PC-9 (cell line): Measurements from ENCODE around the gene ADCY2. TPM values are rescaled to one million over a fixed set of nuclear protein-coding genes. Genes with fewer than 3 reads are reported as not detected.

Experiments
- BruUV-seq: library from RNA; stranded (reverse); fragments of 400-500 nt; replicated peaks from 2 replicates; lab custom pipeline; 2021; lab: Mats Ljungman, UMichigan
- CTCF ChIA-PET: fragments of 300-600 bp; sonication (Branson Sonifier 250); formaldehyde crosslinking; loops from one replicate; lab custom pipeline; 2022; ENCODE audit warnings: antibody characterized with exemption; lab: Charles Lee
- POLR2A ChIA-PET: fragments of 300-600 bp; sonication (Branson Sonifier 250); formaldehyde crosslinking; loops from one replicate; lab custom pipeline; 2022; ENCODE audit warnings: antibody characterized with exemption; ENCODE audit not compliant: unreplicated experiment; lab: Charles Lee
- DNase-seq, 2 experiments: peaks; one replicate each; pipeline versions ENCODE4 v3.0.0 to v3.0.0-alpha.2; 2015 to 2022; ENCODE audit warnings: mixed read lengths in 1 of 2
- H2AFZ ChIP-seq: fragments of 200-600 bp; sonication (generic); 2 replicates; pipeline ENCODE4 v1.8.1; 2017; ENCODE audit warnings: antibody characterized with exemption
- H3F3A ChIP-seq: fragments of 200-600 bp; sonication (generic); 2 replicates; pipeline ENCODE4 v1.8.1; 2017; ENCODE audit warnings: antibody characterized with exemption, mild to moderate bottlenecking, low read depth; ENCODE audit not compliant: insufficient read depth
- H3K27ac ChIP-seq: fragments of 200-600 bp; sonication (generic); 2 replicates; pipeline ENCODE4 v1.6.1; 2016; ENCODE audit warnings: mixed run types
- H3K27me3 ChIP-seq: fragments of 200-600 bp; sonication (generic); 2 replicates; pipeline ENCODE4 v1.6.1; 2016; ENCODE audit warnings: low read depth, mixed run types; ENCODE audit not compliant: insufficient read depth
- H3K36me3 ChIP-seq: fragments of 200-600 bp; sonication (generic); 2 replicates; pipeline ENCODE4 v1.6.1; 2016; ENCODE audit warnings: low read depth, mixed run types
- H3K4me1 ChIP-seq: fragments of 200-600 bp; sonication (generic); replicated peaks from 2 replicates; pipeline ENCODE4 v1.6.1; 2016; ENCODE audit warnings: mixed run types; ENCODE audit not compliant: insufficient read depth
- H3K4me2 ChIP-seq: fragments of 200-600 bp; sonication (generic); 2 replicates; pipeline ENCODE4 v1.6.1; 2017; ENCODE audit warnings: mixed run types
- H3K4me3 ChIP-seq: fragments of 200-600 bp; sonication (generic); 2 replicates; pipeline ENCODE4 v1.6.1; 2016; ENCODE audit warnings: mixed run types
- H3K79me2 ChIP-seq: fragments of 200-600 bp; sonication (generic); 2 replicates; pipeline ENCODE4 v1.6.1; 2017; ENCODE audit warnings: low read depth, mixed run types
- H3K9me2 ChIP-seq: fragments of 200-600 bp; sonication (generic); 2 replicates; pipeline ENCODE4 v1.8.1; 2017; ENCODE audit warnings: mild to moderate bottlenecking; ENCODE audit not compliant: insufficient read depth
- H3K9me3 ChIP-seq: fragments of 200-600 bp; sonication (generic); 2 replicates; pipeline ENCODE4 v1.8.1; 2016; ENCODE audit warnings: low read depth; ENCODE audit not compliant: insufficient read depth
- H4K20me1 ChIP-seq: fragments of 200-600 bp; sonication (generic); 2 replicates; pipeline ENCODE4 v1.8.1; 2017; ENCODE audit not compliant: insufficient read depth
- EZH2 ChIP-seq: fragments of 200-600 bp; sonication (generic); IDR thresholded peaks from 2 replicates; pipeline ENCODE4 v1.8.0; 2017; ENCODE audit warnings: antibody characterized with exemption, low read depth
- intact Hi-C: fragments of 100-400 bp; cut with micrococcal nuclease; formaldehyde crosslinking; loops from one replicate; pipeline ENCODE4 v1.10.0; 2022; ENCODE audit not compliant: unreplicated experiment
- total RNA-seq: library from RNA; stranded (reverse); gene quantifications from 2 replicates; pipeline ENCODE4 v1.2.3, GENCODE V29; 2021
- TF ChIP-seq, protein P1 (sequence below): fragments of 200-600 bp; sonication (generic); conservative IDR thresholded peaks from 2 replicates; pipeline ENCODE4 v1.6.1; 2017; ENCODE audit warnings: mixed run types, antibody characterized with exemption, mild to moderate bottlenecking, moderate library complexity

ADCY2 gene
- total RNA-seq, 1 experiment from 2014 or later = not detected

DNA sequence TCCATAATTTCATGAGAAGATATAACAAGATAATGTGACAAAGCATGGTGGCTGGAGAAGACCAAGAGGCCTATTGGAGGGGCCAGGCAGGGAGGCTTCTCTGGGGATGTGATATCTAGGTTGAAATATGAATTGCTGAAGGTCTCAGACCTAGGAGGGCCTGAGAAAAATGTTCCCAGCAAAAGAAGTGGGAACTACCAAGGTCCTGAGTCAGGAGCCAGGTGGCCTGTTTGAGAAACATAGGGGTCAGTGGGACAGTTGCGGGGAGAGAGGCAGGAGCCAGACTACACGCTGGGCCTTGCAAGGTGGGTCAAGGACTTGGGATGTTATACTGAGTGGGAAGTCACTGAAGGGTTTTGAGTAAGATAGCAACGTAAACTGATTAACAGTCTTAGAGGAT is 238.9 kb downstream of the ADCY2 start:
- intact Hi-C loops = no loop called here
- no peaks in the 10 kb centered on the region for H3K9me3 ChIP-seq
- H3K27me3 ChIP-seq = peaks cover 13% of the 10 kb centered on the region
- H2AFZ ChIP-seq = no peak overlapping the region
- H3K9me2 ChIP-seq = no peaks in the 10 kb centered on the region
- no peaks in the 10 kb centered on the region for H3K79me2 ChIP-seq
- CTCF ChIA-PET = no interaction called here
- no peak overlapping the region for H3K27ac ChIP-seq
- no TSS peak for BruUV-seq
- H3K4me2 ChIP-seq = no peak overlapping the region
- POLR2A ChIA-PET = no interaction called here
- no peaks in the 10 kb centered on the region for H3K4me1 ChIP-seq
- no peak overlapping the region for H3K4me3 ChIP-seq
- DNase-seq = no peak
- no peaks in the 10 kb centered on the region for H3F3A ChIP-seq
- H4K20me1 ChIP-seq = no peaks in the 10 kb centered on the region
- H3K36me3 ChIP-seq = no peaks in the 10 kb centered on the region
- TF ChIP-seq, protein P1, sequence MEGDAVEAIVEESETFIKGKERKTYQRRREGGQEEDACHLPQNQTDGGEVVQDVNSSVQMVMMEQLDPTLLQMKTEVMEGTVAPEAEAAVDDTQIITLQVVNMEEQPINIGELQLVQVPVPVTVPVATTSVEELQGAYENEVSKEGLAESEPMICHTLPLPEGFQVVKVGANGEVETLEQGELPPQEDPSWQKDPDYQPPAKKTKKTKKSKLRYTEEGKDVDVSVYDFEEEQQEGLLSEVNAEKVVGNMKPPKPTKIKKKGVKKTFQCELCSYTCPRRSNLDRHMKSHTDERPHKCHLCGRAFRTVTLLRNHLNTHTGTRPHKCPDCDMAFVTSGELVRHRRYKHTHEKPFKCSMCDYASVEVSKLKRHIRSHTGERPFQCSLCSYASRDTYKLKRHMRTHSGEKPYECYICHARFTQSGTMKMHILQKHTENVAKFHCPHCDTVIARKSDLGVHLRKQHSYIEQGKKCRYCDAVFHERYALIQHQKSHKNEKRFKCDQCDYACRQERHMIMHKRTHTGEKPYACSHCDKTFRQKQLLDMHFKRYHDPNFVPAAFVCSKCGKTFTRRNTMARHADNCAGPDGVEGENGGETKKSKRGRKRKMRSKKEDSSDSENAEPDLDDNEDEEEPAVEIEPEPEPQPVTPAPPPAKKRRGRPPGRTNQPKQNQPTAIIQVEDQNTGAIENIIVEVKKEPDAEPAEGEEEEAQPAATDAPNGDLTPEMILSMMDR = no peak
- no peak for TF ChIP-seq EZH2

DNA sequence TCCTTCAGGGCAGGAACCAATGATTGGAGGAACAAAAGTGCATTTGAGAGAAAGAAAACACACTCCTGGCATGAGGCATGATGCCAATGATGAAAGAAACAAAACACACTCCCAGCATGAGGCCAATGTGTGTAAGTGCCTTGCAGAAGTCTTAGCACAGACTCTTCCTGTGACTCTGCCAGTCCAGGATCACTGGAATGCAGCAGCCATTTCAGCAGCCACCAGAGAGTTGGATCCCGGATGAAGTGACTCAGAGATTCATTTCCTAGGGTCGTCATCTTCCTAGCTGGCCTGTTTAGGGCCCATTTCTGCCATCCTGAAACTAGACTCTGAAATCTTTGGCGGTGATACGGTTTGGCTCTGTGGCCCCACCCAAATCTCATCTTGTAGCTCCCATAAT is 242.5 kb downstream of the ADCY2 start:
- no peaks in the 10 kb centered on the region for H4K20me1 ChIP-seq
- no peaks in the 10 kb centered on the region for H3F3A ChIP-seq
- no peak overlapping the region for H2AFZ ChIP-seq
- H3K36me3 ChIP-seq = no peaks in the 10 kb centered on the region
- CTCF ChIA-PET = no interaction called here
- no peak for TF ChIP-seq EZH2
- TF ChIP-seq, protein P1 = no peak
- no peak overlapping the region for H3K4me3 ChIP-seq
- no TSS peak for BruUV-seq
- H3K9me3 ChIP-seq = no peaks in the 10 kb centered on the region
- intact Hi-C loops = no loop called here
- no peaks in the 10 kb centered on the region for H3K4me1 ChIP-seq
- POLR2A ChIA-PET = no interaction called here
- no peaks in the 10 kb centered on the region for H3K9me2 ChIP-seq
- no peak overlapping the region for H3K4me2 ChIP-seq
- H3K79me2 ChIP-seq = no peaks in the 10 kb centered on the region
- no peak overlapping the region for H3K27ac ChIP-seq
- no peak for DNase-seq
- no peaks in the 10 kb centered on the region for H3K27me3 ChIP-seq

DNA sequence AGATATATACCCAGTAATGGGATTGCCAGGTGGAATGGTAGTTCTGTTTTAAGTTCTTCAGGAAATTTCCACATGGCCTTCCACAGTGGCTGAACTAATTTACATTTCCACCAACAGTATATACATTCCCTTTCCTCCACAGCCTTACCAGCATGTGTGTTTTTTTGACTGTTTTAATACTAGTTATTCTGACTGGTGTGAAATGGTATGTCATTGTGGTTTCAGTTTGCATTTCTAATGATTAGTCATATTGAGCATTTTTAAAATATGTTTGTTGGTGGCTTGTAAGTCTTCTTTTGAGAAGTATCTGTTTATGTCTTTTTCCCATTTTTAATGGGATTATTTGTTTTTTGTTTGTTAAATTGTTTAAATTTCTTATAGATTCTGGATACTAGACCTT is 246.1 kb downstream of the ADCY2 start:
- no peaks in the 10 kb centered on the region for H3K4me1 ChIP-seq
- H3K4me3 ChIP-seq = no peak overlapping the region
- H3F3A ChIP-seq = no peaks in the 10 kb centered on the region
- CTCF ChIA-PET = no interaction called here
- H3K27ac ChIP-seq = no peak overlapping the region
- POLR2A ChIA-PET = no interaction called here
- no peaks in the 10 kb centered on the region for H3K79me2 ChIP-seq
- no peak overlapping the region for H3K4me2 ChIP-seq
- peaks cover 20% of the 10 kb centered on the region for H3K27me3 ChIP-seq
- BruUV-seq = no TSS peak
- intact Hi-C loops = no loop called here
- H3K9me2 ChIP-seq = no peaks in the 10 kb centered on the region
- H3K9me3 ChIP-seq = no peaks in the 10 kb centered on the region
- DNase-seq = no peak
- H2AFZ ChIP-seq = no peak overlapping the region
- no peak for TF ChIP-seq EZH2
- no peaks in the 10 kb centered on the region for H3K36me3 ChIP-seq
- no peaks in the 10 kb centered on the region for H4K20me1 ChIP-seq

DNA sequence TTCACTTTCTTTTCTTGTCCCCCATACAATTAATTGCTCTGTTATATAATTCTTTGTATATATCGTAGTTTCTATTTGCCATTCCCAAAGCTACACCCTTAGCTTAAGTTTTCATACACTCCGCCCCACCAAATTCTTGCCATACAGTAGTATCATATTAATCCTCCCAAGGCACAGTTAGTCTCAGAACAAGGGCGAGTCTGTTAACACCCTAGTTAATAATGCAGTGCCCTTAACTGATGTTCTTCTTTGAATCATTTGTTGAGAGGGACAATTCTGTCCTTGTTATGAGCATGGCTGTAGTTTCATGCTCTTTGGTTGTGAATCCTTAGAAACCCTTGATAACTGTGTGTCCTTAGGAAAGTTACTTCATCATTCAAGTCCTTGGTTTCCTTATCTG is 248.8 kb downstream of the ADCY2 start:
- H3K9me2 ChIP-seq = no peaks in the 10 kb centered on the region
- ChIA-PET CTCF (no interaction called here), POLR2A (no interaction called here)
- peaks cover 35% of the 10 kb centered on the region for H3K27me3 ChIP-seq
- intact Hi-C loops = no loop called here
- BruUV-seq = no TSS peak
- H2AFZ ChIP-seq = no peak overlapping the region
- H3K4me2 ChIP-seq = no peak overlapping the region
- H3K36me3 ChIP-seq = no peaks in the 10 kb centered on the region
- H3K4me3 ChIP-seq = no peak overlapping the region
- H3K27ac ChIP-seq = no peak overlapping the region
- TF ChIP-seq, protein P1 = no peak
- no peak for TF ChIP-seq EZH2
- no peak for DNase-seq
- H3F3A ChIP-seq = no peaks in the 10 kb centered on the region
- H4K20me1 ChIP-seq = no peaks in the 10 kb centered on the region
- no peaks in the 10 kb centered on the region for H3K79me2 ChIP-seq
- H3K9me3 ChIP-seq = no peaks in the 10 kb centered on the region
- H3K4me1 ChIP-seq = no peaks in the 10 kb centered on the region
